HL-60/S4 (cell line): ENCODE data around the gene PEX3.
"Not testable (repeated sequence)": the region's sequence is repeated elsewhere in the genome, so short reads cannot be mapped to it uniquely, and the experiment has no call there.

Experiments used
- in situ Hi-C: fragments of 300-500 bp; cut with MboI; formaldehyde crosslinking; loops from 2 replicates; pipeline ENCODE4 v1.14.3; 2022; ENCODE audit warnings: low sequenced_read_pairs

PEX3 gene

DNA sequence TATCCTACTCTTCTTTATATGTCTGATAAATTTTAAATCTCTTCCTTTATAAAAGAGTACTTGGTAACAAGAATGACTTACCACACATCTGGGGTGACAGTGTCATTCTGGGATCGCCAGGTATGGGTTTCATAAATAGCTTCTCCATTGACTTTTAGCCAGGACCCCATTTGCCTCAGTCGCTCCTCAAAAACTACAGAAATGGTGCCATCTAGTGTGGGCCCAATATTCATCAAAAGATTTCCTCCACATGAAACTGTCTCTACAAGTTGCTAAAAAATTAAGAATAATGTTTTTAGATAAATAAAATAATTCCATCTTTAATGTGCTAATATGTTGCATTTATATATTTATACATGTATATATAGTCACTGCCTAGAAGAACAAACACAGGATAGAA, 51.2 kb downstream of the PEX3 start:
- in situ Hi-C loops = no loop called here

GRCh38 chr6:143504369-143504768, 53.8 kb downstream of the PEX3 start:
- in situ Hi-C loops = no loop called here

- in situ Hi-C loops = no loop called here
Measured at GRCh38 chr6:143505111-143505510, 54.5 kb downstream of the PEX3 start.

- in situ Hi-C loops = no loop called here
Measured at GRCh38 chr6:143505537-143505936, 54.9 kb downstream of the PEX3 start.

GRCh38 chr6:143506199-143506598, 55.6 kb downstream of the PEX3 start:
- in situ Hi-C loops = no loop called here

DNA sequence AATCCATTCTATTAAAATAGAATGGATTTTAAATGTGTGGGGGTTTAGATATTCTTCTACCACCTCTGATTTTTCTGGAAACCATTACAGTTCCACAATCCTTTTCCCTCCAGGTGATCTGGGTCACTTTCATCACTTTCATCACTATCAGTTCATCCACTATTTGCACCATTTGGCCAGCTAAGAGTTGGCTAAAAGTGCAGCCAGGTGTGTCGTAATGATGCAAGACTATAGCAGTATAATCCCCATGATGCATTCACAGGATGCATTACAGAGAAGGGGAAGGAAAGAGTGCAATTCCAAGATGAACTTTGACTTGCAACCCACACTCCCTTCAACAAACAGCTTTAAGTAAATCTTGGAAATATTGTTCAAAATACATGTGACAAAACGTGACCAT, 56.0 kb downstream of the PEX3 start:
- in situ Hi-C loops = no loop called here

DNA sequence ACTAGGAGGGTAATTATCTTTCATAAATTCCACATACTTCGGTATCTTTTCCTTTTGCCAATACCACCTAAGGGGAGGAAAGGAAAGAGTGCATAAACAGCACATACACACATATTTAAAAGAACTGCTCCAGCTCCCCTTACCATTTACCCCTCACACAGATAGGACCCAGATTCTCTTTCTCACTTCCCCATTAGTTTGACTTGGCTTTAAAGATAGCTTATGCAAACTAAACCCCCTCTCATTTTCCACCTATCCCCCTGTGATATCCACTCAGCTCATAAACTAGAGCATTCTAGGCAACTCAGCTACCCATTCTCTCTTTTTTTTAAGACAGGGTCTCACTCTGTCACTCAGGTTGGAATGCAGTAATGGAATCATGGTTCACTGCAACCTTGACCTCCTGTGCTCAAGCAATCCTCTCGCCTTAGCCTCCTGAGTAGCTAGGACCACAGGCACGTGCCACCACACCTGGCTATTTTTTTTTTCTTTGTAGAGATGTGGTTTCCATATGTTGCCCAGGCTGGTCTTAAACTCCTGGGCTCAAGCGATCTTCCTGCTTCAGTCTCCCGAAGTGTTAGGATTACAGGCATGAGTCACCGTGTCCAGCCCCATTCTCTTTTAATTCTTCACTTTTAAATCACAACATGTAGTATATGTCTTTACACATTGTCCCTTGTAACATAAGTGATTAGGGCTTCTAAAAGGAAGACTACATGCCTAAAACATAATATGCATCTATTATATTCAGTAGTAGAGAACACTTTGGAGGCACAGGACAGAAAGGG, 56.9 kb downstream of the PEX3 start:
- in situ Hi-C loops = no loop called here

DNA sequence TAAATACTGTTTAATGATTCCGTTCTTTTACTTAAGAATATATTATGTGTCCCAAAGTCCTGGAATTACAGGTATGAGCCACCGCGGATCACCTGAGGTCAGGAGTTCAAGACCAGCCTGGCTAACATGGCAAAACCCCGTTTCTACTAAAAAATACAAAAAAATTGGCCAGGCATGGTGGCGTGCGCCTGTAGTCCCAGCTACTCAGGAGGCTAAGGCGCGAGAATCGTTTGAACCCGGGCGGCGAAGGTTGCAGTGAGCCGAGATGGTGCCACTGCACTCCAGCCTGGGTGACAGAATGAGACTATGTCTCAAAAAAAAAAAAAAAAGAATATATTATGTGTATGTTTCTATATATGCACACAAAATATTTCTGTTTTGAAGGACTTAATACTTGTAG, 59.7 kb downstream of the PEX3 start:
- in situ Hi-C loops = not testable (repeated sequence)

- in situ Hi-C loops = no loop called here
Measured at GRCh38 chr6:143510991-143511891, 60.6 kb downstream of the PEX3 start, which contains the start of gene FUCA2. Gene FUCA2, minus strand, starts transcription at chr6:143511720. Its CDS starts 86 bp downstream, at chr6:143511634.

DNA sequence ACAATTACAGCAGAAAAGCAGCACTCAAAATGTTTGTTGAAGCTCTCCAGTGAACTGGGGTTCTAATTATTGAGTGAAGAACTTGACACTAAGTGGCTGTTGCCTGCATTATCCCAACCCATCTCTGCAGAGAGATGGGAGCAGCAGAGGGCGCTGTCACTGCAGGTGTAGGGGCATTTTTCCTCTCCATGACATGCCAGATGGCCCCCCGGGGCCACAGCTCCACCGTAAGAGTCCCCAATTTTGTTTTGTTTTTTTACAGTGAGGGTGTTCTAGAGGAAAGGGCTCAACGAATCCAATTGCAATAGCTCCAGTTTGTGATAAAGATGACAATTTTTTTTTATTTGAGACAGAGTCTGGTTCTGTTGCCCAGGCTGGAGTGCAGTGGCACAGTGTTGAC, 62.8 kb downstream of the PEX3 start:
- in situ Hi-C loops = no loop called here

DNA sequence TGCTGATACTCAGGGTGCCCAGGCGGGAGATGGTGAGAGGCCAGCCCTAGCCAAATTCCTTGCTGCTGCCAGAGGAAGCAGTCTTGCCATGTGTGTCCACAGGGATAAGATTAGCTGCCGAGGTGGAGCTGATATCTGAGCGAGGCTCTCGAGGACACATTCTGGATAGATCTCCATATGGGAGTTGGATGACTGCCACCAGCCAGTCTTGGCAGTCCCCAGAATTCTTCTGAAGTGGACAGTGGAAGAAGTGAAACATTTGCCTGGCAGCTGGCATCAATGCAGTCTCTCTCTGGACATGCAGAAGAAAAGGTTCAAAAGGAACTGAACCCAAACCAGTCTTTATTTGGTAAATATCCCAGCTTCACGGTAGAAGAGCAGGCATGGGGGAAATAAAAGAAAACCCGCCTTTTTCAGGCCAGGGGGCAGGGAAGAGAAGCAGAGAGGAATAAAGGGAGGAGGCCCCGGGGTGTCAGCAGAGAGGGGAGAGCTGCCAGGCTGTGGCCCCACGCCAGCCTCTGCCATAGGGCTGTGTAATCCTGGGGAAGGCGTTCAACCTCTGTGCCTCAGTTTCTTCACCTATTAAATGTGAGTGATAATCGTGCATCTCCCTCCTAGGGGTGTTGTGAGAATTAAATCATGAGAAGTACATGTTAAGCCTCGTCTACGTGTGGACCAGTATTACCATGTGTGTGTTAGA, 64.6 kb downstream of the PEX3 start:
- in situ Hi-C loops = no loop called here

GRCh38 chr6:143515766-143516355, 65.3 kb downstream of the PEX3 start:
- in situ Hi-C loops = no loop called here

DNA sequence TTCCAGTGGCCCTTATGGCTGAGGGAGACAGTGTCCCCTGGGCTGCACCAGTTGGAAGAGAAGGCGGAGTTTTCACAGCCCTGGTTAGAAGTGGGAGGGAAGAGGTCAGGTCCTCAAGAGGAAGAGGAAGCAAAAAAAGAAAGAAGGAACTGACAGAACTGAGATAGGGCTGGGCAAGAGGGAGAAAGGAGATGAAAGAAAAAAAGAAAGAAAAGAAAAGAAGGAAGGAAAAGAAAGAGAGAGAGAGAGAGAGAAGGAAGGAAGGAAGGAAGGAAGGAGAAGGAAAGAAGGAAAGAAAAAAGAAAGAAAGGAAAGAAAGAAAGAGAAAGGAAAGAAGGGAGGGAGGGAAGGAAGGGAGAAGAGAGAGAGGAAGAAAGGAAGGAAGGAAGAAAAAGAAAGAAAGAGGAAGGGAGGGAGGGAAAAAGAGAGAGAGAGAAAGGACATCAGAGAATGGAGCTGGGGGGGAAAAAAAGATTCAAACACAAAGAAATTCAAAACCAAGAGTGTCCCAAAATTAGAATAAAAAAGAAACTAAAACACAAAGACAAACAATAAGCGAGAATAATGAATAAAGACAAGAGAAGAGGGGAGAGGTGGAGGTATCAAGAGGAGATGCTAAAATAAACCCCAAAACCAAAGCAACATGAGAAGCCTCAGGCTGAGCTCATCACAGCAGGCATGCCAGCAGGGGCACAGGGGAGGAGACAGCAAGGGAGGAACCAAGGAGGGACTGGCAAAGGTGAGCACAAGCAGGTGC, 66.3 kb downstream of the PEX3 start:
- in situ Hi-C loops = no loop called here

DNA sequence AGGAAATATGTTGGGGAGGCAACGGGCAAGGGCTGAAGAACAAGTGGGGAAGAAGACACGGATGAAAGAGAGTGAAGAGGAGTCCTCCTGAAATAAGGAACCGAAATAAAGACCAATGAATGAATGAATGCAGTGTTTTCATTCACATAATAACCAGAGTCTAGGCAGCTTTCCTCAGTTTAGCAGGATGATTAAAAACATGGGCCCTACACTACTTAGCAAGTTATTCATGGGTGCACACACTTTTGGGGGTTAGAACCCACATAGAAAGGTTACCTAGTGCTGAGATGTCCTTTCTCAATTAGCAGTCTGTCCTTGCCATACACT, 66.8 kb downstream of the PEX3 start:
- in situ Hi-C loops = no loop called here

- in situ Hi-C loops = no loop called here
Measured at GRCh38 chr6:143522039-143522600, 71.5 kb downstream of the PEX3 start.

GRCh38 chr6:143525356-143525755, 74.8 kb downstream of the PEX3 start:
- in situ Hi-C loops = no loop called here

GRCh38 chr6:143527677-143528076, 77.1 kb downstream of the PEX3 start:
- in situ Hi-C loops = no loop called here

DNA sequence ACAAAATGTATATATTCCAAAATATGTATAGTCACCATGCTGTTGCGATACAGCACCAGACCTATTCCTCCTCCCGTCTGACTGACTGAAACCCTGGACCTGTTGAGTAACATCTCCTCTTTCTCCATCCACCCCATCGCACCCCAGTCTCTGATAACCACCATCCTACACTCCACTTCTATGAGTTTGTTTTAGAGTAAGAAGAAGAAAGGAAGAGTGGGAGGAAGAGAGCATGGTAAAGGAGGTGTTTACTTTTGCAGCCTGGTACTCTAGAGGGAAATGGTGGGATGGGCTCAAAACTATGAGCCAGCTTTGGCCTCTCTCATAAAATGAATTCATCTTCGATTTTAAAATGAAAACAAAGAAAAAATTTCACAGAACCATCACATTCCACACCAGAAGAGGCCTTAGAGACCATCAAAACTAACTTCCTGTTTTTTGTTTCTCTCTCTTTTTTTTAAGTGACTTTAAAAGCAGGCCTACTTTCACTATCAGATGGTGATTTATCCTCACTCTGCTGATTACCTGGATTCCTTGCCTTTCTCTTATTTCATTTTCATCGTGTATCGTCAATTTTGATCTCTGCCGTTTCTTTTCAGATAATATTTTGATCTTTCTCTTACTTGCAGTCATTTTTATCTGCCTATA, 77.7 kb downstream of the PEX3 start:
- in situ Hi-C loops = no loop called here

- in situ Hi-C loops = no loop called here
Measured at GRCh38 chr6:143529095-143529494, 78.5 kb downstream of the PEX3 start.
